BE2C (cell line): ENCODE results near the gene GNAT2.
A peak's percentile ranks its signal among the peaks of the same experiment; 100 is the strongest.

ENCODE experiments used
- DNase-seq: peaks from one replicate; pipeline ENCODE4 v3.0.0-alpha.2; 2020
- H3K27me3 ChIP-seq: fragments of 250-450 bp; sonication (Bioruptor Pico); 2 replicates; pipeline ENCODE4 v1.5.1; 2020; ENCODE audit warnings: mild to moderate bottlenecking
- H3K36me3 ChIP-seq: fragments of 250-450 bp; sonication (Bioruptor Pico); 2 replicates; pipeline ENCODE4 v1.5.1; 2020; ENCODE audit warnings: mild to moderate bottlenecking
- H3K4me1 ChIP-seq: fragments of 250-450 bp; sonication (Bioruptor Pico); 2 replicates; pipeline ENCODE4 v1.5.1; 2020
- H3K4me3 ChIP-seq: 2 replicates; pipeline ENCODE4 v1.5.1; 2011; ENCODE audit warnings: low read depth, low read length
- H3K9me3 ChIP-seq: fragments of 250-450 bp; sonication (Bioruptor Pico); 2 replicates; pipeline ENCODE4 v1.5.1; 2020
- CTCF ChIP-seq: IDR thresholded peaks from 2 replicates; pipeline ENCODE4 v1.5.1; 2012; ENCODE audit warnings: mild to moderate bottlenecking, low read depth, low read length

Gene GNAT2

GRCh38 chr1:109655615-109656519 is 36.5 kb upstream of the GNAT2 start, which contains the start of gene GSTM4:
GSTM4 (plus strand) TSS chr1:109656099; CDS start chr1:109656390, 291 bp downstream.
- Histone ChIP-seq H3K4me1 (peaks cover 5% of the 10 kb centered on the region; the same call in 1 of the 2 replicates), H3K4me3 (peak within 1 kb of the TSS; percentile 84), H3K36me3 (no peaks in the 10 kb centered on the region), H3K9me3 (no peaks in the 10 kb centered on the region), H3K27me3 (no peaks in the 10 kb centered on the region)
- DNase-seq = peak; percentile 90
- 0 out of 2 replicates have a peak, but pooled peaks have one; percentile 6 for TF ChIP-seq CTCF

GRCh38 chr1:109654519-109654918 is 35.1 kb upstream of the GNAT2 start:
- Histone ChIP-seq H3K36me3 (no peaks in the 10 kb centered on the region), H3K27me3 (no peaks in the 10 kb centered on the region), H3K9me3 (no peaks in the 10 kb centered on the region), H3K4me1 (no peaks in the 10 kb centered on the region), H3K4me3 (no peak overlapping the region)
- no peak for TF ChIP-seq CTCF
- no peak for DNase-seq

- no peak for TF ChIP-seq CTCF
- Histone ChIP-seq H3K4me3 (no peak overlapping the region), H3K36me3 (no peaks in the 10 kb centered on the region), H3K9me3 (no peaks in the 10 kb centered on the region), H3K27me3 (no peaks in the 10 kb centered on the region), H3K4me1 (peaks cover 4% of the 10 kb centered on the region; the same call in 1 of the 2 replicates)
- no peak for DNase-seq
Measured at GRCh38 chr1:109653306-109653705, 33.9 kb upstream of the GNAT2 start.

GRCh38 chr1:109652402-109652801 is 33.0 kb upstream of the GNAT2 start:
- Histone ChIP-seq H3K36me3 (no peaks in the 10 kb centered on the region), H3K4me1 (peaks cover 4% of the 10 kb centered on the region; the same call in 1 of the 2 replicates), H3K4me3 (no peak overlapping the region), H3K27me3 (no peaks in the 10 kb centered on the region), H3K9me3 (no peaks in the 10 kb centered on the region)
- TF ChIP-seq CTCF = no peak
- no peak for DNase-seq

- TF ChIP-seq CTCF = no peak
Measured at GRCh38 chr1:109650609-109651008, 31.2 kb upstream of the GNAT2 start.

GRCh38 chr1:109649491-109649914 is 30.1 kb upstream of the GNAT2 start:
- no peak for DNase-seq
- Histone ChIP-seq H3K4me3 (peak overlapping the region; percentile 45), H3K4me1 (peaks cover 4% of the 10 kb centered on the region; the same call in 1 of the 2 replicates), H3K9me3 (no peaks in the 10 kb centered on the region), H3K36me3 (no peaks in the 10 kb centered on the region), H3K27me3 (no peaks in the 10 kb centered on the region)
- TF ChIP-seq CTCF = peak; percentile 63

More at GRCh38 chr1:109650609-109651008, 31.2 kb upstream of the GNAT2 start:
- Histone ChIP-seq H3K4me1 (peaks cover 4% of the 10 kb centered on the region; the same call in 1 of the 2 replicates), H3K4me3 (no peak overlapping the region), H3K9me3 (no peaks in the 10 kb centered on the region), H3K27me3 (no peaks in the 10 kb centered on the region), H3K36me3 (no peaks in the 10 kb centered on the region)
- no peak for DNase-seq
